ENCODE measurements around the gene RNU5B-1. TPM values are rescaled to one million over a fixed set of nuclear protein-coding genes. Genes with fewer than 3 reads are reported as not detected.
"Not testable (repeated sequence)": the region's sequence is repeated elsewhere in the genome, so short reads cannot be mapped to it uniquely, and the experiment has no call there.

Gene RNU5B-1
- total RNA-seq, 1 experiment from 2014 or later: 25.8 TPM

DNA sequence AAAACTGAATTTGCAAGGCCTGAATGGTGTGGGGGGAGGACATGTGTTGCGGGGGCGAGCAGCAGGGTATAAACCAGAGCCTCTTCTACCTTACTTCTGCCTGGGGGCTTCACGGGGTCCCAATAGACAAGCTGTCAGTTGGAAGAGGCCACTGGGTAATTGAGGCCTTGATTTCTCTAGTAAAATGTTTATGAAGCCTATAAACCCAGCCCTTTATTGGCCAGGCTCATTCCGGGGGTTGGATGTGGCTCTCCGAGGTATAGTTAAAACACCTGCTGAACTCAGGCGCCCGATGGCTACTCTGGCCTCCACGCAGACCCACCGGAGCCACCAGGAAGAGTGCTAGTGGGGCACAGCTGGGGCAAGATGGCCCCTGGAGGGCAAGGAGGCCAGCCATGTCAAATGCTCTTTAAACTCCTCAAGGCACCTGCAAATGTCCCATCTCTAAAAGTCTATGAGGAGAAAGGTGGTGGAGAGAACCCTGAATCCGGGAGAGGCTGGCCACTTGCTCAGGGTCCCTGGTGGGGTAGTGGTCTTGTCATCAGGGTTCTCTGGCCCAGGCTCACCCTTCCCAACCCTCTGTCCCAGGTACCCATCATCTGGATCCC, 39.0 kb downstream of the RNU5B-1 start:
- Mint-ChIP-seq H3K27me3 (ENCODE audit: unreplicated experiment) (peaks cover 89% of the 10 kb centered on the region), H3K27ac (ENCODE audit: unreplicated experiment) (no peak overlapping the region), H3K9me3 (ENCODE audit: low read depth, unreplicated experiment) (no peaks in the 10 kb centered on the region), H3K4me1 (ENCODE audit: low read depth, unreplicated experiment) (no peaks in the 10 kb centered on the region), H3K4me3 (ENCODE audit: low read depth, unreplicated experiment) (no peak overlapping the region), H3K36me3 (ENCODE audit: insufficient read depth, unreplicated experiment) (no peaks in the 10 kb centered on the region)
- intact Hi-C loops (cut with micrococcal nuclease; ENCODE audit: unreplicated experiment): no loop called here
- CTCF ChIA-PET: no interaction called here
- no peak for TF ChIP-seq CTCF (IDR thresholded peaks at IDR 0.05; ENCODE audit: unreplicated experiment)
- no TSS peak for BruUV-seq (replicated peaks)
- no peak for DNase-seq

DNA sequence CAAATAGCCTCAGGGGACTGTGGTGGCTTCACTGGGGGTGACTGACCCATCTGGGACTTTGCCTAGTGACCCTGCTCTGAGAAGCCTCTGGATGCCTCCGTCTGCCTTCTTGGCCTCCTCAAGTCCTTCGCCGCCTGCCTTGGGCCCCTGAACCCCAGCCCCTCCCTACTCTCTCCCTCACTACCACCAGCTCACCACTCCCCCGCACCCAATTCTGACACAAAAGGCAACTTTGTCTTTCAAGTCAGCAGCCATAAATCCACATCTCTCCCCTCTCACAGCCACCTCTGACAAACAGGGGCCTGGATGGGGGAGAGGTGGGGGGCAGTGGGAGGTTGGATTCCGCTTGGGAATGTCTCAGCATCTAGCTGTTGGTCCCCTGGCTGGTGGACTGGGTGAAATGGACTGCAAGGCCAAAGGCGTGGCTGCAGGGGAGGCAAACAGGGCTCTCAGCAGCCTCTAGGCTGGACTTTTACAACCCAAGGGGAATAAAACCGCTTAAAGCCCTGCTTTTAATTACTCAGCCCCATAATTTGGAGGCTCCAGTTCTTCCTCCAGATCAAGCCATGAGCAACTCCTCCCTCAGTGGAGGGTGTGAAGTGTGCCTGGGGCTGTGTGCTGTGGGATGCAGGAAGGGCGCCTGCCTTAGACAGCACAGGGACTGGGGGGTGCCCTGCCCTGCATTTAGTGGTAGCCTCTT, 39.9 kb downstream of the RNU5B-1 start:
- no peak for TF ChIP-seq CTCF (IDR thresholded peaks at IDR 0.05; ENCODE audit: unreplicated experiment)
- Mint-ChIP-seq H3K9me3 (ENCODE audit: low read depth, unreplicated experiment) (no peaks in the 10 kb centered on the region), H3K27me3 (ENCODE audit: unreplicated experiment) (peaks cover 89% of the 10 kb centered on the region), H3K36me3 (ENCODE audit: insufficient read depth, unreplicated experiment) (no peaks in the 10 kb centered on the region), H3K4me3 (ENCODE audit: low read depth, unreplicated experiment) (no peak overlapping the region), H3K4me1 (ENCODE audit: low read depth, unreplicated experiment) (no peaks in the 10 kb centered on the region), H3K27ac (ENCODE audit: unreplicated experiment) (no peak overlapping the region)
- CTCF ChIA-PET: no interaction called here
- BruUV-seq (replicated peaks): no TSS peak
- intact Hi-C loops (cut with micrococcal nuclease; ENCODE audit: unreplicated experiment): no loop called here
- no peak for DNase-seq

GRCh38 chr15:65344914-65345275, 40.4 kb downstream of the RNU5B-1 start:
- no peak overlapping the region for H3K4me3 Mint-ChIP-seq (ENCODE audit: low read depth, unreplicated experiment)
- no peaks in the 10 kb centered on the region for H3K4me1 Mint-ChIP-seq (ENCODE audit: low read depth, unreplicated experiment)
- intact Hi-C loops (cut with micrococcal nuclease; ENCODE audit: unreplicated experiment): no loop called here
- no peak overlapping the region for H3K27ac Mint-ChIP-seq (ENCODE audit: unreplicated experiment)
- H3K27me3 Mint-ChIP-seq (ENCODE audit: unreplicated experiment): peaks cover 85% of the 10 kb centered on the region
- BruUV-seq (replicated peaks): no TSS peak
- H3K36me3 Mint-ChIP-seq (ENCODE audit: insufficient read depth, unreplicated experiment): no peaks in the 10 kb centered on the region
- no peak for DNase-seq
- H3K9me3 Mint-ChIP-seq (ENCODE audit: low read depth, unreplicated experiment): no peaks in the 10 kb centered on the region
- CTCF ChIA-PET: no interaction called here
- TF ChIP-seq CTCF (IDR thresholded peaks at IDR 0.05; ENCODE audit: unreplicated experiment): no peak

GRCh38 chr15:65346856-65347598, 42.5 kb downstream of the RNU5B-1 start:
- no TSS peak for BruUV-seq (replicated peaks)
- Mint-ChIP-seq H3K4me3 (ENCODE audit: low read depth, unreplicated experiment) (no peak overlapping the region), H3K4me1 (ENCODE audit: low read depth, unreplicated experiment) (no peaks in the 10 kb centered on the region), H3K27ac (ENCODE audit: unreplicated experiment) (no peak overlapping the region), H3K9me3 (ENCODE audit: low read depth, unreplicated experiment) (no peaks in the 10 kb centered on the region), H3K36me3 (ENCODE audit: insufficient read depth, unreplicated experiment) (no peaks in the 10 kb centered on the region), H3K27me3 (ENCODE audit: unreplicated experiment) (peaks cover 69% of the 10 kb centered on the region)
- CTCF ChIA-PET: no interaction called here
- no peak for TF ChIP-seq CTCF (IDR thresholded peaks at IDR 0.05; ENCODE audit: unreplicated experiment)
- intact Hi-C loops (cut with micrococcal nuclease; ENCODE audit: unreplicated experiment): no loop called here
- DNase-seq: no peak

DNA sequence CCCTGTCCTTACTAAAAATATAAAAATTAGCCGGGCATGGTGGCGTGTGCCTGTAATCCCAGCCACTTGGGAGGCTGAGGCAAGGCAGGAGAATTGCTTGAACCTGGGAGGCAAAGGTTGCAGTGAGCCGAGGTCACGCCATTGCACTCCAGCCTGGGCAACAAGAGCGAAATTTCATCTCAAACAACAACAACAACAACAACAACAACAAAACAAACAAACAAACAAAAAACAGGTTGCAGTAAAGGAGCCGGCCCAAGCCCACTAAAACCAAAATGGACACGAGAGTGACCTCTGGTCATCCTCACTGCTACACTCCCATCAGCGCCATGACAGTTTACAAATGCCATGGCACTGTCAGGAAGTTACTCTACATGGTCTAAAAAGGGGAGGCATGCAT, 43.3 kb downstream of the RNU5B-1 start:
- intact Hi-C loops (cut with micrococcal nuclease; ENCODE audit: unreplicated experiment); BruUV-seq (replicated peaks); H3K36me3 Mint-ChIP-seq (ENCODE audit: insufficient read depth, unreplicated experiment); H3K4me3 Mint-ChIP-seq (ENCODE audit: low read depth, unreplicated experiment); H3K4me1 Mint-ChIP-seq (ENCODE audit: low read depth, unreplicated experiment); DNase-seq; H3K27ac Mint-ChIP-seq (ENCODE audit: unreplicated experiment); CTCF ChIA-PET; H3K9me3 Mint-ChIP-seq (ENCODE audit: low read depth, unreplicated experiment): not testable (repeated sequence)
- H3K27me3 Mint-ChIP-seq (ENCODE audit: unreplicated experiment): peaks cover 62% of the 10 kb centered on the region

All from Calu3 (cell line).